ENCODE data around the gene COIL.

The COIL gene

GRCh38 chr17:56960596-56961538 is at the start of gene COIL:
Gene COIL, minus strand, starts transcription at chr17:56961050. Its CDS starts 31 bp downstream, at chr17:56961019.
- Histone ChIP-seq H3K79me2 (peaks cover 15% of the 10 kb centered on the region), H3K27me3 (ENCODE audit: control insufficient read depth, insufficient read depth, low read length) (no peaks in the 10 kb centered on the region), H3K27ac (peak within 1 kb of the TSS; percentile 85), H2AFZ (peak within 1 kb of the TSS; percentile 74), H3K4me1 (peaks cover 9% of the 10 kb centered on the region), H3K4me2 (ENCODE audit: low read length) (peak within 1 kb of the TSS; percentile 74), H3K9me3 (ENCODE audit: control insufficient read depth, low read length) (no peaks in the 10 kb centered on the region), H3K36me3 (ENCODE audit: control insufficient read depth, insufficient read depth, low read length) (no peaks in the 10 kb centered on the region), H3K4me3 (ENCODE audit: low read depth, low read length) (peak within 1 kb of the TSS; percentile 98), H3K9ac (peak within 1 kb of the TSS; percentile 9)
- peak; percentile 100 for TF ChIP-seq CTCF (IDR thresholded peaks at IDR 0.05)

GRCh38 chr17:57010487-57010886 is 49.6 kb upstream of the COIL start:
- H2AFZ ChIP-seq: peak overlapping the region; percentile 40
- H3K4me1 ChIP-seq: peaks cover 14% of the 10 kb centered on the region
- no peaks in the 10 kb centered on the region for H3K27me3 ChIP-seq (ENCODE audit: control insufficient read depth, insufficient read depth, low read length)
- no peak for TF ChIP-seq CTCF (IDR thresholded peaks at IDR 0.05)
- no peak overlapping the region for H3K4me3 ChIP-seq (ENCODE audit: low read depth, low read length)
- H3K9ac ChIP-seq: no peak overlapping the region
- H3K27ac ChIP-seq: no peak overlapping the region
- H3K79me2 ChIP-seq: no peaks in the 10 kb centered on the region
- H3K9me3 ChIP-seq (ENCODE audit: control insufficient read depth, low read length): no peaks in the 10 kb centered on the region
- H3K36me3 ChIP-seq (ENCODE audit: control insufficient read depth, insufficient read depth, low read length): no peaks in the 10 kb centered on the region
- H3K4me2 ChIP-seq (ENCODE audit: low read length): no peak overlapping the region

- H3K79me2 ChIP-seq: no peaks in the 10 kb centered on the region
- no peaks in the 10 kb centered on the region for H3K36me3 ChIP-seq (ENCODE audit: control insufficient read depth, insufficient read depth, low read length)
- TF ChIP-seq CTCF (IDR thresholded peaks at IDR 0.05): peak; percentile 82
- H3K4me3 ChIP-seq (ENCODE audit: low read depth, low read length): no peak overlapping the region
- H3K9me3 ChIP-seq (ENCODE audit: control insufficient read depth, low read length): no peaks in the 10 kb centered on the region
- no peak overlapping the region for H3K27ac ChIP-seq
- H3K27me3 ChIP-seq (ENCODE audit: control insufficient read depth, insufficient read depth, low read length): no peaks in the 10 kb centered on the region
- H3K9ac ChIP-seq: no peak overlapping the region
- peaks cover 14% of the 10 kb centered on the region for H3K4me1 ChIP-seq
- H3K4me2 ChIP-seq (ENCODE audit: low read length): no peak overlapping the region
- H2AFZ ChIP-seq: peak overlapping the region; percentile 40
Measured at GRCh38 chr17:57009737-57010445, 49.0 kb upstream of the COIL start.

GRCh38 chr17:57008958-57009357 is 48.1 kb upstream of the COIL start:
- TF ChIP-seq CTCF (IDR thresholded peaks at IDR 0.05): no peak
- Histone ChIP-seq H3K79me2 (no peaks in the 10 kb centered on the region), H2AFZ (peak overlapping the region; percentile 25), H3K4me1 (peaks cover 14% of the 10 kb centered on the region), H3K27ac (no peak overlapping the region), H3K27me3 (ENCODE audit: control insufficient read depth, insufficient read depth, low read length) (no peaks in the 10 kb centered on the region), H3K36me3 (ENCODE audit: control insufficient read depth, insufficient read depth, low read length) (no peaks in the 10 kb centered on the region), H3K4me3 (ENCODE audit: low read depth, low read length) (no peak overlapping the region), H3K9me3 (ENCODE audit: control insufficient read depth, low read length) (no peaks in the 10 kb centered on the region), H3K9ac (no peak overlapping the region), H3K4me2 (ENCODE audit: low read length) (no peak overlapping the region)
